Stimulated activated CD4-positive, alpha-beta T cell treated with anti-CD3 and anti-CD28 coated beads, Interleukin-15, amount 100 ng/mL, for 24 hours (primary cell): ENCODE data around the gene CHCHD6.
"Not testable (repeated sequence)": the region's sequence is repeated elsewhere in the genome, so short reads cannot be mapped to it uniquely, and the experiment has no call there.

ENCODE experiments used
- DNase-seq: peaks from one replicate; pipeline ENCODE4 v3.0.0-alpha.2; 2020

The CHCHD6 gene

GRCh38 chr3:126780666-126781065, 76.6 kb downstream of the CHCHD6 start:
- DNase-seq, result no peak

DNA sequence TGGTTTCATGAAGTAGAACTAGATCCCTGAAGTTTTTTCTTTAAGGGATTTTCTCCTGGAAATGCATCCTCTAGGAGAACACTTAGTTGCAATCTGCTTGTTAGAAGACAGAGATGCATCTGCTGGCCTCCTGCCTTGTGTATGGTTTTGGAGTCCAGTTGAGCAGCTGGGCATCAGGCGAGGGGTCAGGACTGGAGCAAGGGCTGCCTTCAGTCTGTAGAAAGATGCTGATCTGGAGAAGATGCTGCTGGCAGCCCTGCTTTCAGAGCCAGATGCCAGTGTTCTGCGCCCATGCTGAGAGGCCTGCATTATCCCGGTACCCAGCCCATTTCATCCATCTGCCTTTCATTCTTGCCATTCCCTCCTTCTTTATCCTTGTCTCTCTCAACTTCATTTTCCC, 77.4 kb downstream of the CHCHD6 start:
- no peak for DNase-seq

- no peak for DNase-seq
These were observed 78.0 kb downstream of the CHCHD6 start for GRCh38 chr3:126781889-126782491.

- DNase-seq, result no peak
These were observed 78.5 kb downstream of the CHCHD6 start for GRCh38 chr3:126782536-126782935.

DNA sequence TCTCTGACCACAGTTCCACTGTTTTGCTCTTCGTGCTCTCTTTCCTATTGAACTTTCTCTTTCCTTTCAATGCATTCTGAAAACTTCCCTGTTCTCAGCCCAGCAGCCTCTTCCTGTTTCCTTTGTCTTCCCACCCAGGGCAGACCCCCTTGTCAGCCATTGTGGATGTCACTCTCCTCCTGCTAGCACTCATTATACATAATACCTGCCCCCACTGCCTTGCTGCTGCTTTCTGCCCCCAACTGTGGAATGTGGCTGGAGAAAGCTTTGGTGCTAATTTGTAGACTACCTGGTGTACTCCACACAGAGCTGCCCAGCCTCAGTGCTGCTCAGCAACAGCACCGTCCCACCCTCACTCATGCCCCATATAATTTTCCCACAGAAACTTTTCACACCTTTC, 80.2 kb downstream of the CHCHD6 start:
- DNase-seq, result no peak

DNA sequence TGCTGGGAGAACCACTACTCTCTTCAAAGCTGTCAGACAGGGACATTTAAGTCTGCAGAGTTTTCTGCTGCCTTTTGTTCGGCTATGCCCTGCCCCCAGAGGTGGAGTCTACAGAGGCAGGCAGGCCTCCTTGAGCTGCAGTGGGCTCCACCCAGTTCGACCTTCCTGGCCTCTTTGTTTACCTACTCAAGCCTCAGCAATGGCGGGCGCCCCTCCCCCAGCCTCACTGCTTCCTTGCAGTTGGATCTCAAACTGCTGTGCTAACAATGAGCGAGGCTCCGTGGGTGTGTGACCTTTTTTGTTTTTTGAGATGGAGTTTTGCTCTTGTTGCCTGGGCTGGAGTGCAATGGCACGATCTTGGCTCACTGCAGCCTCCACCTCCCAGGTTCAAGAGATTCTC, 87.3 kb downstream of the CHCHD6 start:
- not testable (repeated sequence) for DNase-seq

- no peak for DNase-seq
These were observed 89.0 kb downstream of the CHCHD6 start for GRCh38 chr3:126792998-126793397.

DNA sequence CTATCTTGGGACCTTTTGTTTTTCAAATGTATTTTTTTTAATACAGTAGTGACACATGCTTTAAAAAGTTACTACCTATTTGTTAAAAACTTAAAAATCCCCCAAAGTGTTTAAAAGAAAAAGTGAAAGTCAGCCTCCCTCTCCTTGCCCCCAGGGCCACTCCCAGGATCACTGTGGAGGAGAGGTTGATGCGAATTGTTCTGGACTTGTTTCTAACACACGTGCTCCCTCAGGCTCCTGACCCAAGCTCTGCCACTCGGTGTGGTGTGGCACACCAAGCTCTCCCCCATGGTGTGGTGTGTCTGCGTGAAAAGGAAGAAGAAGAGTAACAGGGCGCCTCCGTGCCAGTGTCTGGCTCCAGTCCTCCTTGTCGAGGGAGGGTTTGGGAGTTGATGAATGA, 93.5 kb downstream of the CHCHD6 start:
- no peak for DNase-seq

DNA sequence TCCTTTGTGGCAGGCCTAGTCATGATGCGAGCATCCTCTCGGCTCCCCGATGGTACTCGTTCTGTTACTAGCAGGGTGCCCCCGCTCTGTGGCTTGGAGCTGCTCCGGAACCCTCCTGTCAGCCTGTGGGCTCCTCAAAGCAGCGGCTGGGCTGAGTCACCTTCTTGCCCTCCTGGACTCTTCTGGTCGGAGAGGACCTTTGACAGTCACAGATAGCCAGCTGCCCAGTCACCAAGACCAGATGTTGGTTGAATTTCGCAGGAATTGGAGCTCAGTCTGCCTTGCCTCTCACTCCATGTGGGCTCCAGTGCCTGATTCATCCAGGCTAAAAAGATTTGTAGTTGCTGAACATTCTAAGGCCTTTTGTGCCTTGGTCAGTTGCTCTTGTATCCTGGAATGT, 94.5 kb downstream of the CHCHD6 start:
- DNase-seq, result no peak

DNA sequence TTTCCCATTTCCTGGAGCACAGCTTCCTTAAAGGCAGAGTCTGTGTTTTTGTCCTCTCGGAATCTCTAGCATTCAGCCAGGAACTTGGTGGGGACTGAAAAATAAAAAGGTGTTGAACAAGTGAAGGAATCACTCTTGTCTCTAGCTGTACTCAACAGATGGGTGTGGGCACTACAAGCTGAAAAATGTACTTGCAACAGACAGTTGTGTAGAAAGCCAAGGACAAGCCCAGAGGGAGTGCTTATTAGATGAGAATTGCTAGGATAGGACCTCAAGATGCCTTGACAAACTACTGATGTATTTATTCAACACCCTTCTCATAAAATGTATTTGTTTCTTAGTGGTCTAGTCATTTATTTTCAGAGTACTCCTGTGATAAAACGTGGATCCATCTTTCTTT, 95.1 kb downstream of the CHCHD6 start:
- no peak for DNase-seq

DNA sequence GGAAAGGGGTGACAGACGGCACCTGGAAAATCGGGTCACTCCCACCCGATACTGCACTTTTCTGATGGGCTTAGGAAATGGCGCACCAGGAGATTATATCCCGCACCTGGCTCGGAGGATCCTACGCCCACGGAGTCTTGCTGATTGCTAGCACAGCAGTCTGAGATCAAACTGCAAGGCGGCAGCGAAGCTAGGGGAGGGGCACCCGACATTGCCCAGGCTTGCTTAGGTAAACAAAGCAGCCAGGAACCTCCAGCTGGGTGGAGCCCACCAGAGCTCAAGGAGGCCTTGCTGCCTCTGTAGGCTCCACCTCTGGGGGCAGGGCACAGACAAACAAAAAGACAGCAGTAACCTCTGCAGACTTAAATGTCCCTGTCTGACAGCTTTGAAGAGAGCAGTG, 97.3 kb downstream of the CHCHD6 start:
- DNase-seq, result not testable (repeated sequence)

DNA sequence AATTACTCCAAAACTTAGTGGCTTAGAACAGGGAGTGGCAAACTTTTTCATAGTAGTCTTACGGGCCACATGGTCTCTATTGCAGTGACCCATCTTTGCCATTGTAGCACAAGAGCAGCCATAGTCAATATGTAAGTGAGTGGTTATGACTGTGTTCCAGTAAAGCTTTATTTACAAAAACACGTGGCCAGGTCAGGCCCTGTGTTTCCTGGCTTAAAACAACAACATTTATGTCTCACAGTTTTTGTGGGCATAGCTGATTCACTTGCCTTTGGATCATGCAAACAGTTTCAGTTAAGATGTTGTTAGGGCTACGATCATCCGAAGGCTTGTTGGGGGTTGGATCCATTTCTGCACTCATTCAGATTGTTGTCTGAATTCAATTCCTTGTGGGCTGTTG, 103.8 kb downstream of the CHCHD6 start:
- DNase-seq, result no peak

DNA sequence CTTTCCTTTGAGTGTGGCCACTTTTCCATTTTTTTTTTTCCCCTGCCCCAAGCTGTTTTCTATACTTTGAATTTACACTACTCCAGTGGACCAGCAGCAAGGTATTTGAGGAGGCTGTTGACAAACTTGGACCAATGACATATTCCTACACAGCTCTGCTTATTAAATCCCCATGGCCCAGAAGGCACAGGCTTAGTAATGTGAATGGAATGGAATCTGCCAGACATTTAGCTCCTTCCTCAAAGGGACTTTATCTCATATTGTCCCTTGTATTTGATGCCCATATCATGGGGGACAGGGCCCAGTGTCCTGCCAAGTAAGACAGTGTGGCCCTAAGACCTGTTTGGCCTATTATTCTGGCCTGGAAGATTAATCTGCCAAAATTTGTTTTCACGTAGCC, 107.5 kb downstream of the CHCHD6 start:
- DNase-seq, result no peak

- no peak for DNase-seq
These were observed 112.3 kb downstream of the CHCHD6 start for GRCh38 chr3:126816298-126816697.

- DNase-seq, result no peak
These were observed 113.1 kb downstream of the CHCHD6 start for GRCh38 chr3:126816986-126817777.

GRCh38 chr3:126817781-126818180, 113.7 kb downstream of the CHCHD6 start:
- DNase-seq, result no peak

- no peak for DNase-seq
These were observed 114.5 kb downstream of the CHCHD6 start for GRCh38 chr3:126818400-126819095.

- no peak for DNase-seq
These were observed 122.7 kb downstream of the CHCHD6 start for GRCh38 chr3:126826693-126827092.

GRCh38 chr3:126827121-126827520, 123.1 kb downstream of the CHCHD6 start:
- no peak for DNase-seq

DNA sequence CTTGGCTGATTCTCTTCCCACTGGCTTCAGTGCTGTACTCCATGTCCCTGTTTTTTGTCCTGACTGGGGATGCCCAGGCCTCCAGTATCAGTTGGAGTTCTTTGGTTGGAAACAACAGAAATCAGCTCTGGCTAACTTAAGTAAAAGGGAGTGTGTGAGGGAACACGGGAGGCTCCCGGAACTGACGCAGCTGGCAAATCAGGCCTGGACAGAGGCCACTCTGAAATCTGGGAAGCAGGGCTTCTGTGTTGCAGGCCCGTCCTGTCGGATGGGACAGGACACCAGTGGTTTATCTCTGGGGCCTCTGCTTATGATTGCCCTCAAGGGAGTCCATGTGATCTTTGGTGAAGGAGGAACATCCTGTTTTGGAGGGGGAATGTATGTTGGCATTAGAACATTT, 124.3 kb downstream of the CHCHD6 start:
- DNase-seq, result no peak

DNA sequence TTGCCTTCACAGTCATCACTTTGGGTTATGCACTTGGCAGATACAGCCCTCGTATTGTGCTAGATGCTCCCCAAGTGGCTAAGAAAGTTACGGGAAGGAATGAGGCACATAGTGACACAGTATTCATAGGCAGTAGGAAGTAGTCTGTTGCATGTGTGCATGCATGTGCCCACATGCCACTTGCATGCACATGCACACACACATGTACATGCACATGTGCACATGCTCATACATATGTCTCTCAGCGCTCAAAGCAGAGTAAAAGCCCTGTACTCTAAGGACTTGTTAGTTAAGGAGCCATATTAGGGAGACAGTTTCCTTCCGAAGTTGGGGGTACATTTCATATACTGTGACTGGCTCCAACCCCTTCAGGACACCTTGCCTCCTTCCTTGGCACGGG, 128.9 kb downstream of the CHCHD6 start:
- DNase-seq, result no peak

DNA sequence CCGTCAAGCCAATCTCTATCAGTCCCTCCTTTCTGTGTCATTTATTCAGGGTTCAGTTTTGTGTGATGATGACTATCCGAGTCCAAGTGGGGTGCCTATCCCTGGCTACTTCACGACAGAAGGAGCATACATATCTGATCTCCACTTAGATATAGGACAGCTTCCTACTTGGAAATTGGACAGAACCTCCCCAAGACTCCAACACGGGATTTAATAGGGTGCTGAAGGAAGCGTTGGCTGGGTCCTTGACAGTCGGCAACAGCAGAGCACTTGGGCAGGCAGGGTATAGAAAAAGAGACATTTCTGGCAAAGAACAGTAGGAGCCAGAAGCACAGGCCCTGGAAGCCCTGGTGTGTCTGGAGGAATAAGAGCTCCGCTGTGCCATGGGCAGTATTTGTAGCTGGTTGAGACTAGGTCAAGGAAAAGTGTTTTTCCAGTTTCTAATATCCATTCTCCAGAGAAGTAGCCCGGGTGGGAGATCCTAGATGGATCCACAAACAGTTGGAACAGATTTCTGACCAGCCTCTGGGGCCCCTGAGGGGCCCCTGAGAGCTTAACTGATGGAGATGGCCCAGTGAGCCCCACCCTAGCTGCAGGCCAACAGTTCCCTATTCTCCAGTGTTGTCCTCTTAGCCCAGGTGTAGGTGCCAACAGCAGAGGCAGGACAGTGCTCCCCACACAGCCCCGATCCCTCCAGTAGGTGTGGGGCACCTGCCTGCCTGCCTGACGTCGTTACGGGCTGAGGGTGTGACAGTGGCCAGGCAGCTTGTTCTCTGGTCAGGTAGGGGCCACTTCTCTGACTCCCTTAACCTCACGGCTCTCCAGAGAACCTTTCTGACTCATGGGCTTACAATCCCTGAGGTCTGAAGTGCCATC, 130.8 kb downstream of the CHCHD6 start:
- no peak for DNase-seq
